ENCODE data around the gene BRINP2. TPM values are rescaled to one million over a fixed set of nuclear protein-coding genes. Genes with fewer than 3 reads are reported as not detected.
A peak's percentile ranks its signal among the peaks of the same experiment; 100 is the strongest.

Gene BRINP2
- not detected in 2 replicates for total RNA-seq (2012; rRNA removed)
- not detected in 2 replicates for polyA plus RNA-seq (2012; rRNA removed)
- 0.01 TPM in 1 of 2 replicates, not detected in the other for polyA plus RNA-seq (2012; cell fraction: cytosol; rRNA removed)
- not detected in 2 replicates for polyA plus RNA-seq (2012; cell fraction: nucleus; rRNA removed; ENCODE audit: low replicate concordance)
- percentile 3 among the genes with signal in this experiment for Bru-seq, nascent RNA
- not detected for BruChase-seq, experiment 1, labeled RNA remaining after a 6-hour chase
- BruChase-seq, experiment 2, labeled RNA remaining after a 2-hour chase: percentile 1 among the genes with signal in this experiment
- long read RNA-seq: 0 reads

- H3K4me2 ChIP-seq (ENCODE audit: low read depth, low read length): peak within 1 kb of the TSS; percentile 72
- no peaks in the 10 kb centered on the region; the same call in 1 of the 2 replicates for H3K9me1 ChIP-seq (ENCODE audit: insufficient read depth, low read length)
- H3K79me1 ChIP-seq (ENCODE audit: low read depth in 1 of 2, low read length in 2 of 2): no peaks in the 10 kb centered on the region
- H4K8ac ChIP-seq (ENCODE audit: low read depth in 2 of 2, low read length in 2 of 2): no peak within 1 kb of the TSS
- H3K36me3 ChIP-seq (ENCODE audit: control insufficient read depth, insufficient read depth, low read length): no peaks in the 10 kb centered on the region
- ATAC-seq (ENCODE audit: low read depth): peak; percentile 99
- peak within 1 kb of the TSS; percentile 85 for H2AFZ ChIP-seq (replicated peaks; ENCODE audit: low read length, poor library complexity)
- no peak within 1 kb of the TSS for H3K56ac ChIP-seq (ENCODE audit: extremely low read depth, insufficient read depth, low read length)
- no peak within 1 kb of the TSS for H2BK15ac ChIP-seq (ENCODE audit: low read depth, low read length)
- intact Hi-C loops (cut with micrococcal nuclease) (no loop called here), in situ Hi-C loops (cut with MboI; ENCODE audit: low sequenced_read_pairs) (no loop called here), dilution Hi-C loops (cut with HindIII; ENCODE audit: low sequenced_read_pairs, unreplicated experiment) (no loop called here)
- no peaks in the 10 kb centered on the region for H3K9me3 ChIP-seq (ENCODE audit: control insufficient read depth, insufficient read depth, low read length)
- no peak within 1 kb of the TSS for H3K18ac ChIP-seq (ENCODE audit: low read depth, low read length)
- 2% methylated on average over 7 of the region's 49 CpGs; no CpG with 5 or more reads in 1 of the 2 experiments for WGBS, 2 experiments (ENCODE audit: extremely low coverage in 2 of 2, insufficient read length in 1 of 2)
- no peak within 1 kb of the TSS for H2BK5ac ChIP-seq (ENCODE audit: low read depth, low read length, poor library complexity, severe bottlenecking)
- peak; percentile 29 for DNase-seq
- peak within 1 kb of the TSS; percentile 28 for H3K4me3 ChIP-seq (ENCODE audit: insufficient read depth, low read depth, low read length)
- no peak within 1 kb of the TSS for H2AK9ac ChIP-seq (replicated peaks; ENCODE audit: low read depth, low read length, poor library complexity)
- H4K20me1 ChIP-seq (ENCODE audit: insufficient read depth, low read length): no peaks in the 10 kb centered on the region
- TF ChIP-seq BHLHE40 (IDR thresholded peaks at IDR 0.05; ENCODE audit: low read depth, low read length): no peak
- TF ChIP-seq SMC3 (IDR thresholded peaks at IDR 0.05; ENCODE audit: low read depth, low read length): no peak
- no peak for TF ChIP-seq FOS (IDR thresholded peaks at IDR 0.05; ENCODE audit: low read depth, low read length)
- no peak for TF ChIP-seq MAZ (IDR thresholded peaks at IDR 0.05; ENCODE audit: borderline replicate concordance, low read depth, low read length)
- TF ChIP-seq CHD1 (IDR thresholded peaks at IDR 0.05; ENCODE audit: low read depth, low read length): no peak
- H3K4ac ChIP-seq (ENCODE audit: low read depth, low read length): no peak within 1 kb of the TSS
- BruUV-seq (replicated peaks): no TSS peak
- H3K27ac ChIP-seq (ENCODE audit: insufficient read depth, low read length): no peak within 1 kb of the TSS
- no peak within 1 kb of the TSS for H3K9ac ChIP-seq (ENCODE audit: low read depth, low read length)
- CTCF ChIA-PET: interaction anchor here (0.6 kb wide), 1 partner anchor 18 kb away, joined by 3 read pairs; no protein-coding TSS in a partner anchor
- H4K91ac ChIP-seq (ENCODE audit: insufficient read depth, low read depth, low read length): no peak within 1 kb of the TSS
- H2BK20ac ChIP-seq (ENCODE audit: low read depth, low read length): no peak within 1 kb of the TSS
- H2BK120ac ChIP-seq (ENCODE audit: low read depth, low read length): no peak within 1 kb of the TSS
- H3K27me3 ChIP-seq (ENCODE audit: control insufficient read depth, insufficient read depth, low read length): peaks cover 44% of the 10 kb centered on the region
- H3K14ac ChIP-seq (replicated peaks; ENCODE audit: low read depth, low read length): no peak within 1 kb of the TSS
- POLR2A ChIA-PET (ENCODE audit: unreplicated experiment): no interaction called here
- H3K4me1 ChIP-seq (ENCODE audit: control insufficient read depth, insufficient read depth, low read length): no peaks in the 10 kb centered on the region
- no peak within 1 kb of the TSS for H3K23ac ChIP-seq (ENCODE audit: low read depth, low read length)
- no peak within 1 kb of the TSS for H4K5ac ChIP-seq (ENCODE audit: low read depth, low read length)
- H2AK5ac ChIP-seq (ENCODE audit: low read depth, low read length): no peak within 1 kb of the TSS
Measured at GRCh38 chr1:177170756-177171535, at the start of gene BRINP2. TSS of gene BRINP2 (plus strand) at chr1:177170958. CDS start at chr1:177229877, 58,919 bp downstream.

All from IMR-90 (cell line).